GM12873 (cell line): ENCODE measurements around the gene ANKRD10.

Experiments
- CTCF ChIP-seq: IDR thresholded peaks from 2 replicates; pipeline ENCODE4 v1.5.1; 2012; ENCODE audit warnings: low read depth, mild to moderate bottlenecking, moderate library complexity, low read length, control low read depth; ENCODE audit not compliant: insufficient read depth; ENCODE audit errors: missing control alignments

ANKRD10 gene

GRCh38 chr13:110882972-110883371 is 31.9 kb downstream of the ANKRD10 start:
- TF ChIP-seq CTCF: no peak

GRCh38 chr13:110881839-110882627 is 32.8 kb downstream of the ANKRD10 start:
- TF ChIP-seq CTCF: no peak

GRCh38 chr13:110880627-110881026 is 34.2 kb downstream of the ANKRD10 start:
- no peak for TF ChIP-seq CTCF

- no peak for TF ChIP-seq CTCF
Measured at GRCh38 chr13:110879482-110879881, 35.4 kb downstream of the ANKRD10 start.

GRCh38 chr13:110877737-110878258 is 37.1 kb downstream of the ANKRD10 start:
- TF ChIP-seq CTCF: no peak

- TF ChIP-seq CTCF: no peak
Measured at GRCh38 chr13:110876609-110877008, 38.3 kb downstream of the ANKRD10 start.

GRCh38 chr13:110875241-110875640 is 39.6 kb downstream of the ANKRD10 start:
- TF ChIP-seq CTCF: no peak
